ENCODE data around the gene SMURF1.
A peak's percentile ranks its signal among the peaks of the same experiment; 100 is the strongest.

The SMURF1 gene

DNA sequence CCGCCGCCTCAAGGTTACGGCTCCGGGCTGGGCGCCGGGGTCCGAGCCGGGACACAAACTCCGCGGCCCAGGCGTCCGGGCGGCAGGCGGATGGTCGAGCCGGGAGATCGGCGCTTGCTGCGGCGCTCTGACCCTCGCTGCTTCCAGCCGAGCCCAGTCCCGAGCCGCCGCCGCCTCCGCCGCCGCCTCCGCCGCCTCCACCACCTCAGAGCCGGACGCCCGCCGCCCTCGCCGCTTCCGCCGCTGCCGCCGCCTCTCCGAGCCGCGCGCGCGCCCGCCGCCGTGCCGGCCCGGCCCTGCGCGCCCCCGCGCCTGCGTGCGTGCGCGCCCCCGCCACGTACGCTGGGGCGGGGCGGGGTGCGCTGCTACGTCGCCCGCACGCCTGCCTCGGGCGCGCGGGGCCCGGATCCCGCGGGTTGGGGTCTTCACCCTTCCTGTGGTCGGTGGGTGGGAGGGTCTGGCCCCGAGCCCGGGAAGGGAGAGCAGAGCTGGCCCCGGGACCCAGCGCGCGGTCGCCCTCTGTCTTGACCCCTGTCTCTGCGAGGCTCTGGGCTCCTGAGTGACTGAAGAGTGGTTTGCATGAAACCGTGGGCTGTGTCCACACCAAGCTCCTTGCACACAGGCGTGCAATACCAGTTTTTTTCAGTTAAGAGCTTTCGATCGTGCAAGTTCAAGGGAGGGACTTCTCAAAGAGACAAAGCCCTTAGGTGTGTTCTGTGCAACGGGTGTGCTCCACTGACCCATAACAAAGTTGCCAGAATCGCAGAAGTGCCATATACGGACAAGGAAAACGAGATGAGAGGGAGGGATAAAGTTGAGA, at the start of gene SMURF1:
Gene SMURF1 (minus strand): TSS at position 256 of the 820 bp plus-strand sequence. CDS start 328 bp downstream, outside the sequence.
- TF ChIP-seq, protein P1, sequence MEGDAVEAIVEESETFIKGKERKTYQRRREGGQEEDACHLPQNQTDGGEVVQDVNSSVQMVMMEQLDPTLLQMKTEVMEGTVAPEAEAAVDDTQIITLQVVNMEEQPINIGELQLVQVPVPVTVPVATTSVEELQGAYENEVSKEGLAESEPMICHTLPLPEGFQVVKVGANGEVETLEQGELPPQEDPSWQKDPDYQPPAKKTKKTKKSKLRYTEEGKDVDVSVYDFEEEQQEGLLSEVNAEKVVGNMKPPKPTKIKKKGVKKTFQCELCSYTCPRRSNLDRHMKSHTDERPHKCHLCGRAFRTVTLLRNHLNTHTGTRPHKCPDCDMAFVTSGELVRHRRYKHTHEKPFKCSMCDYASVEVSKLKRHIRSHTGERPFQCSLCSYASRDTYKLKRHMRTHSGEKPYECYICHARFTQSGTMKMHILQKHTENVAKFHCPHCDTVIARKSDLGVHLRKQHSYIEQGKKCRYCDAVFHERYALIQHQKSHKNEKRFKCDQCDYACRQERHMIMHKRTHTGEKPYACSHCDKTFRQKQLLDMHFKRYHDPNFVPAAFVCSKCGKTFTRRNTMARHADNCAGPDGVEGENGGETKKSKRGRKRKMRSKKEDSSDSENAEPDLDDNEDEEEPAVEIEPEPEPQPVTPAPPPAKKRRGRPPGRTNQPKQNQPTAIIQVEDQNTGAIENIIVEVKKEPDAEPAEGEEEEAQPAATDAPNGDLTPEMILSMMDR (IDR thresholded peaks at IDR 0.05; ENCODE audit: low read length), result no peak
- no peak for TF ChIP-seq EZH2 (IDR thresholded peaks at IDR 0.05; ENCODE audit: borderline replicate concordance, low read length)
- H3K9ac ChIP-seq (ENCODE audit: low read length), result peak within 1 kb of the TSS; percentile 92
- H3K9me3 ChIP-seq (ENCODE audit: low read length), result no peaks in the 10 kb centered on the region
- H3K4me3 ChIP-seq (ENCODE audit: low read depth, low read length, poor library complexity, severe bottlenecking), result peak within 1 kb of the TSS; percentile 66
- peak within 1 kb of the TSS; percentile 36 for H3K27ac ChIP-seq (ENCODE audit: low read depth, low read length, poor library complexity, severe bottlenecking)
- peaks cover 11% of the 10 kb centered on the region for H3K36me3 ChIP-seq (ENCODE audit: insufficient read depth, low read length)
- peak within 1 kb of the TSS; percentile 1; the same call in 1 of the 2 replicates for H2AFZ ChIP-seq (ENCODE audit: low read length)
- peaks cover 24% of the 10 kb centered on the region for H3K79me2 ChIP-seq (ENCODE audit: insufficient read depth, low read length)
- no peaks in the 10 kb centered on the region for H4K20me1 ChIP-seq (ENCODE audit: insufficient read depth, low read length)
- peaks cover 31% of the 10 kb centered on the region for H3K4me1 ChIP-seq (ENCODE audit: insufficient read depth, low read length, severe bottlenecking)
- 0 out of 2 replicates have a peak, but pooled peaks cover 3% of the 10 kb centered on the region for H3F3A ChIP-seq (ENCODE audit: insufficient read depth, low read length)
- peak within 1 kb of the TSS; percentile 74 for H3K4me2 ChIP-seq (ENCODE audit: low read length)
- H3K27me3 ChIP-seq (ENCODE audit: insufficient read depth, low read length), result no peaks in the 10 kb centered on the region
- H3K9me2 ChIP-seq (ENCODE audit: low read depth, low read length), result no peaks in the 10 kb centered on the region

DNA sequence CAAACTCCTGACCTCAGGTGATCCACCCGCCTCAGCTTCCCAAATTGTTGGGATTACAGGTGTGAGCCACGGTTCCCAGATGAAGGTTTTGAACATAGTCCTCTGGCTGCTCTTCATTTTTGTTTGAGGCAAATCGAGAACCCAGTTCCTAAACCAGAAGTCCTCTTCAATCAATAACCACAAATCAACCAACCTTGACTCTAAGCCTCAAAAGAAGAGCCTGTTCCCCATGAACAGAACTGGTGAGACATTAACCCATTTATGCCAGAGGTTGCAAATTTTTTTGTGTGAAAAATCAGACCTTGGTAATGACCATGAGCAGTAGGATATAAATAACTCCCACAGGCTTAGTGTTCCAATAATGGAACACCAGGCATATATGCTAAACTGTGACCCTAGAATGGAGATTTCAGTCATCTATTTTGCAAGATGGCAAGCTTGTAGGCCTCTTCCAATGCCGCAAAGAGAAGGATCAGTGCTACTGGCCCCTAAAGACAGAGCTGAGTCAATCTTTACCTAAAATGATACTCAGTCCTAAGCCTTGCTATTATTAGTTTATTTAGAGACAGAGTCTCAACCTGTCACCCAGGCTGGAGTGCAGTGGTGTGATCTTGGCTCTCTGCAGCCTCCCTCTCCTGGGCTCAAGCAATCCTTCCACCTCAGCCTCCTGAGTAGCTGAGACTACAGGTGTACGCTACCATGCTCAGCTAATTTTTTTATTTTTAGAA, 48.1 kb upstream of the SMURF1 start:
- no peaks in the 10 kb centered on the region for H3F3A ChIP-seq (ENCODE audit: insufficient read depth, low read length)
- H3K79me2 ChIP-seq (ENCODE audit: insufficient read depth, low read length), result no peaks in the 10 kb centered on the region
- H3K27me3 ChIP-seq (ENCODE audit: insufficient read depth, low read length), result peaks cover 10% of the 10 kb centered on the region; the same call in 1 of the 2 replicates
- no peaks in the 10 kb centered on the region; the same call in 1 of the 2 replicates for H3K36me3 ChIP-seq (ENCODE audit: insufficient read depth, low read length)
- TF ChIP-seq, protein P1 (IDR thresholded peaks at IDR 0.05; ENCODE audit: low read length), result no peak
- no peak for TF ChIP-seq EZH2 (IDR thresholded peaks at IDR 0.05; ENCODE audit: borderline replicate concordance, low read length)
- no peaks in the 10 kb centered on the region for H3K9me3 ChIP-seq (ENCODE audit: low read length)
- H4K20me1 ChIP-seq (ENCODE audit: insufficient read depth, low read length), result no peaks in the 10 kb centered on the region
- H3K4me2 ChIP-seq (ENCODE audit: low read length), result no peak overlapping the region
- no peak overlapping the region for H2AFZ ChIP-seq (ENCODE audit: low read length)
- peaks cover 5% of the 10 kb centered on the region for H3K4me1 ChIP-seq (ENCODE audit: insufficient read depth, low read length, severe bottlenecking)
- H3K4me3 ChIP-seq (ENCODE audit: low read depth, low read length, poor library complexity, severe bottlenecking), result no peak overlapping the region
- no peak overlapping the region for H3K27ac ChIP-seq (ENCODE audit: low read depth, low read length, poor library complexity, severe bottlenecking)
- no peak overlapping the region for H3K9ac ChIP-seq (ENCODE audit: low read length)
- no peaks in the 10 kb centered on the region for H3K9me2 ChIP-seq (ENCODE audit: low read depth, low read length)

DNA sequence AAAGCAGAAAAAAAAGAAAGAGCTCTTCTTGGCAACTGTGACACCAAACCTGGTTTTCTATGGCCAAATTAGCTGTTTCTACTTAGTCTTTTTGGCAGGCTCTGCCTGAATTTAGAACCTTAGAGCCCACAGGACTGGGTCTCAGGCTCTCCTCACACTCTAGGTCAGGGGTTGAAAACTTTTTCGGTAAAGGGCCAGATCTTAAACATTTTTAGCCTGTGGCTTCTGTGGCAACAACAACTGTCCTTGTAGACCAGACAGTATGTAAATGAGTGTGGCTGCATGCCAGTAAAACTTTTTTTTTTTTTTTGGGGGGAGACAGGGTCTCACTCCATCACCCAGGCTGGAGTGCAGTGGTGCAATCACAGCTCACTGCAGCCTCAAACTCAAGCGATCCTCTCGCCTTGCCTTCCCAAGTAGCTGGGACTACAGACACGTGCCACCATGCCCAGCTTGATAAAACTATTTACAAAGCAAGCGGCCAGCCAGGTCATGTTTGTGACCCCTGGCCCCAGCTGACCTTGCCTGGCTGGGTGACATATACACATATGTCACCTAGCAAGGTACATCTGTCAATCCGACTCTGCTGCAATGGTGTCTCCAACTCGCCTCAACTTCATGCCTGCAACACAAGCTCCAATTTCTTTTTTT, 46.6 kb upstream of the SMURF1 start:
- H3K79me2 ChIP-seq (ENCODE audit: insufficient read depth, low read length), result no peaks in the 10 kb centered on the region
- H2AFZ ChIP-seq (ENCODE audit: low read length), result no peak overlapping the region
- no peak overlapping the region for H3K4me2 ChIP-seq (ENCODE audit: low read length)
- peaks cover 5% of the 10 kb centered on the region for H3K4me1 ChIP-seq (ENCODE audit: insufficient read depth, low read length, severe bottlenecking)
- H3K9me2 ChIP-seq (ENCODE audit: low read depth, low read length), result no peaks in the 10 kb centered on the region
- no peak overlapping the region for H3K27ac ChIP-seq (ENCODE audit: low read depth, low read length, poor library complexity, severe bottlenecking)
- no peak overlapping the region for H3K4me3 ChIP-seq (ENCODE audit: low read depth, low read length, poor library complexity, severe bottlenecking)
- no peaks in the 10 kb centered on the region for H4K20me1 ChIP-seq (ENCODE audit: insufficient read depth, low read length)
- no peaks in the 10 kb centered on the region for H3K36me3 ChIP-seq (ENCODE audit: insufficient read depth, low read length)
- peaks cover 4% of the 10 kb centered on the region; the same call in 1 of the 2 replicates for H3K27me3 ChIP-seq (ENCODE audit: insufficient read depth, low read length)
- no peaks in the 10 kb centered on the region for H3K9me3 ChIP-seq (ENCODE audit: low read length)
- H3F3A ChIP-seq (ENCODE audit: insufficient read depth, low read length), result no peaks in the 10 kb centered on the region
- H3K9ac ChIP-seq (ENCODE audit: low read length), result no peak overlapping the region
- TF ChIP-seq, protein P1 (IDR thresholded peaks at IDR 0.05; ENCODE audit: low read length), result no peak
- TF ChIP-seq EZH2 (IDR thresholded peaks at IDR 0.05; ENCODE audit: borderline replicate concordance, low read length), result no peak
